ENCODE data around the gene SLC16A5.

GRCh38 chr17:75075597-75076336 lies 12.0 kb upstream of the SLC16A5 start:
- TF ChIP-seq, protein P1, sequence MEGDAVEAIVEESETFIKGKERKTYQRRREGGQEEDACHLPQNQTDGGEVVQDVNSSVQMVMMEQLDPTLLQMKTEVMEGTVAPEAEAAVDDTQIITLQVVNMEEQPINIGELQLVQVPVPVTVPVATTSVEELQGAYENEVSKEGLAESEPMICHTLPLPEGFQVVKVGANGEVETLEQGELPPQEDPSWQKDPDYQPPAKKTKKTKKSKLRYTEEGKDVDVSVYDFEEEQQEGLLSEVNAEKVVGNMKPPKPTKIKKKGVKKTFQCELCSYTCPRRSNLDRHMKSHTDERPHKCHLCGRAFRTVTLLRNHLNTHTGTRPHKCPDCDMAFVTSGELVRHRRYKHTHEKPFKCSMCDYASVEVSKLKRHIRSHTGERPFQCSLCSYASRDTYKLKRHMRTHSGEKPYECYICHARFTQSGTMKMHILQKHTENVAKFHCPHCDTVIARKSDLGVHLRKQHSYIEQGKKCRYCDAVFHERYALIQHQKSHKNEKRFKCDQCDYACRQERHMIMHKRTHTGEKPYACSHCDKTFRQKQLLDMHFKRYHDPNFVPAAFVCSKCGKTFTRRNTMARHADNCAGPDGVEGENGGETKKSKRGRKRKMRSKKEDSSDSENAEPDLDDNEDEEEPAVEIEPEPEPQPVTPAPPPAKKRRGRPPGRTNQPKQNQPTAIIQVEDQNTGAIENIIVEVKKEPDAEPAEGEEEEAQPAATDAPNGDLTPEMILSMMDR (IDR thresholded peaks at IDR 0.05; ENCODE audit: insufficient read depth, low read depth, low read length): no peak
- TF ChIP-seq EZH2 (IDR thresholded peaks at IDR 0.05; ENCODE audit: insufficient read depth, low read length): no peak

All from astrocyte (in vitro differentiated cells and primary cell).